Sciatic nerve (tissue), 2 donors: ENCODE data around the gene RTKN2. TPM values are rescaled to one million over a fixed set of nuclear protein-coding genes. Genes with fewer than 3 reads are reported as not detected.
"Not testable (repeated sequence)": the region's sequence is repeated elsewhere in the genome, so short reads cannot be mapped to it uniquely, and the experiment has no call there.

Experiments used
- ATAC-seq: fragments of 200-7000 bp; cut with Tn5 transposase; one replicate; pipeline ENCODE4 v1.9.1; 2020; ENCODE audit warnings: mild to moderate bottlenecking, moderate library complexity
- DNase-seq: peaks from one replicate; pipeline ENCODE4 v3.0.0-alpha.2; 2020; ENCODE audit warnings: low spot score
- intact Hi-C: fragments of 100-400 bp; cut with DNase I; formaldehyde crosslinking; loops from one replicate; pipeline ENCODE4 v1.14.2; 2022
- total RNA-seq: library from RNA; stranded (reverse); fragmentation: NEBNext Ultra II Directional; extraction: Animal tissue kit (Norgen Biotek cat#: 25700); gene quantifications from one replicate; pipeline ENCODE4 v1.2.1, GENCODE V29; 2021
- donor health status: DM: no; HTN: no; CAD: no.
- donor health status: DM: no; HTN: no; CAD: no.

RTKN2 gene, protein sequence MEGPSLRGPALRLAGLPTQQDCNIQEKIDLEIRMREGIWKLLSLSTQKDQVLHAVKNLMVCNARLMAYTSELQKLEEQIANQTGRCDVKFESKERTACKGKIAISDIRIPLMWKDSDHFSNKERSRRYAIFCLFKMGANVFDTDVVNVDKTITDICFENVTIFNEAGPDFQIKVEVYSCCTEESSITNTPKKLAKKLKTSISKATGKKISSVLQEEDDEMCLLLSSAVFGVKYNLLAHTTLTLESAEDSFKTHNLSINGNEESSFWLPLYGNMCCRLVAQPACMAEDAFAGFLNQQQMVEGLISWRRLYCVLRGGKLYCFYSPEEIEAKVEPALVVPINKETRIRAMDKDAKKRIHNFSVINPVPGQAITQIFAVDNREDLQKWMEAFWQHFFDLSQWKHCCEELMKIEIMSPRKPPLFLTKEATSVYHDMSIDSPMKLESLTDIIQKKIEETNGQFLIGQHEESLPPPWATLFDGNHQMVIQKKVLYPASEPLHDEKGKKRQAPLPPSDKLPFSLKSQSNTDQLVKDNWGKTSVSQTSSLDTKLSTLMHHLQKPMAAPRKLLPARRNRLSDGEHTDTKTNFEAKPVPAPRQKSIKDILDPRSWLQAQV
- 0.22 TPM for total RNA-seq

DNA sequence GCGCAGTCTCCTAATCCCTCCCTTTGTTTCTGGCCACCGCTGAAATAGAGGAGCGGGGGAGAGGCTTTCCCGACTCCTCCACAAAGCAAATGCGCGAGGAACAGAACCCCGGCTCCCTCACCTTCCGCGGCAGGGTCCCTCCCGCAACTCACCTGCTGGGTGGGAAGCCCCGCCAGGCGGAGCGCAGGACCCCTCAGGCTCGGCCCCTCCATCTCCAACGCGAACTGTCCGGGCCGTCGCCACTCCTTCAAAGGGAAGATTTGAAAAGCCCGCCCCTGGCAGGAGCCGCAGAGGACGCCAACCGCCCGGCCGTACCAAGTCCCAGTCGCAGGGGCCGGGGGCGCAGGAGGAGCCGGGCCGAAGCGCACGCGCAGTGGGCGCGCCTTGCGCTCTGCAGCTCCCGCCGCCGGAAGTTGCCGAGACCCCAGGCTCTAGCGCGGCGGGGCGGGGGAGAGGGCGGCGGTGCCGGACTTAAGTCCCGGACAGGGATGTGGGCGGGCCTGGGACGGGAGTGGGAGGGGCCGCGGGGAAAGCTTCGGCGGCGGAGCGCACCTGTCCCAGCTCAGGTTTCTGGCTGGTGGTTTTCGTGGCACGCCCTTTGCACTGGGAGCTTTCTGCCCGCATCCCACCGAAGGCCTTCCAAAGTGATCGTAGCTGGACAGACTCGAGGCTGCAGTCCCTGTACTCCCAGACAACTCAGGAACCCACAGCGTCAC is at the start of gene RTKN2:
RTKN2 (minus strand) TSS at position 446 of the 716 bp plus-strand sequence; CDS start at position 212, 234 bp downstream.
- DNase-seq = peak; percentile 66
- peak; percentile 89 for ATAC-seq
- intact Hi-C loops = no loop called here

DNA sequence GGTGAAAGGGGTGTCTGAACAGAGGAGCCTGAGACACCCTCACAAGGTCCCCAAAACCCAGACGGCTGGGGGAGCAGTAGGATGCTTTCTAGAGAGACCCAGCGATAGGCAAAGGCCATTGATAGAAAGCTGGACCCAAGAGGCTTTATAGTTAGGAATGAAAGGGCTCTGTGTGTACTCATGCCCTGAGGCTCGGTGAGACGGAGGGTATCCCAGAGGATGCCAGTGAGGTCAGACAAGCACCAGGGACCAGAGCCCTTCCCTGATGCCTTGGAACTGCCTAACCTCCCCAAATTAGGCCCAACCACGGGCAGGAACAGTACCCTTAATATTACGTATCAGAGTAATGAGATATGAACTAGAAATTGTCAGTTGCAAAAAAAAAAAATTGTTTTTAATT is 48.6 kb upstream of the RTKN2 start:
- ATAC-seq = no peak
- no peak for DNase-seq
- intact Hi-C loops = no loop called here

DNA sequence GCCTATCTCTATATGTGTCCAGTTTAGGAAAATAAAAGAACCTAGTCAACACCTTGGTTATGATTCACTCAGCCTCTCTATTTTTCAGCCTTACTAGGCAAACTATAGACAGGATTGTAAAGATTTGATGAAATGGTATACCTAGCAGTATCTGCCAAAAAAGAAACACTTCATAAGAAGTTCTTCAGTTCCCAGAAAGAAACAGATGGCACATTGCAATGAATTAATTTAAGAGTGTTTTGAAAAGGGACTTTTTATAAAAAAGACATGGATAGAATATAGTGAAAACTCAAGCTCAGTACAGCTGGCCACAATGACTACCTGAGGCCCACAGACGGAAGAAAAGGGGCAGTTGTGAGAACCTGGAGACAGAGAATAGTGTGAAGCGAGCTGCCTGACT is 40.6 kb upstream of the RTKN2 start:
- ATAC-seq (no peak), DNase-seq (no peak)
- intact Hi-C loops = no loop called here

DNA sequence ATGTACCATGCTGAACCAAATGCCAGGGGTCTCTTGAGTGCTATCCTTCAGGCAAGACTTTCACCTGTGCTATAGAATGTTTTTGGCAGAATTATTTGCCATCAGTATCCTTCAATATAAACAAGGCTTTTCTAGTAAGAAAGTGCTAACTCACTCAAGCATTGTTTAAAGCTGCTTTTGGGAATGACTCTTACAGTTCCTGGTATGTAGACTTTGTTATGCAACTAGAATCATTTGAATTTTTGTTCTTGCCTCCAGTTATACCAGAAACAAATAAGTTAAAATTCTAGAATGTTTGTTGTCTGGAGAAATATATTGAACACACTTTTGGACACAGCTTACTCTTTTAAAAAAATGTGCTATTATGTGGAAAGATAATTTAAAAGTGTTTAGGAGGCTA is 39.5 kb upstream of the RTKN2 start:
- DNase-seq (no peak), ATAC-seq (no peak)
- intact Hi-C loops = no loop called here

DNA sequence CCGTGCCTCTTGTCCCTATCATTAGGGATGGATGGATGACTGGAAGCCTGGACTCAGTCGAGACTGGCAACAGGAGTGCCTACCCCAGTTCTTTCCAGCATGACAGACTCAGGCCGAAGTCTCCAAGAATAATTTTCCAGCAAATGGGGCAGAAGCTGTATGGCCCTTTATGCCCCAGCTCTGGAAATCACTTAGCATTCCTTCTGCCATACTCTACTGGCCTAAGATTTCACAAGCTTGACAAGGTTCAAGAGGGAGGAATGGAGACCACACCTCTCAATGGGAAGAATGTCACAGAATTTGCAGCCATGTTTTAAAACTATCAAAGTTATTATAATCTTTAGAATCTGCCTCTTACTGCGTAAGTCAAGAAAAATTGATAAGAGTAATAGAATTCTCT is 39.0 kb upstream of the RTKN2 start:
- DNase-seq (no peak), ATAC-seq (no peak)
- intact Hi-C loops = no loop called here

DNA sequence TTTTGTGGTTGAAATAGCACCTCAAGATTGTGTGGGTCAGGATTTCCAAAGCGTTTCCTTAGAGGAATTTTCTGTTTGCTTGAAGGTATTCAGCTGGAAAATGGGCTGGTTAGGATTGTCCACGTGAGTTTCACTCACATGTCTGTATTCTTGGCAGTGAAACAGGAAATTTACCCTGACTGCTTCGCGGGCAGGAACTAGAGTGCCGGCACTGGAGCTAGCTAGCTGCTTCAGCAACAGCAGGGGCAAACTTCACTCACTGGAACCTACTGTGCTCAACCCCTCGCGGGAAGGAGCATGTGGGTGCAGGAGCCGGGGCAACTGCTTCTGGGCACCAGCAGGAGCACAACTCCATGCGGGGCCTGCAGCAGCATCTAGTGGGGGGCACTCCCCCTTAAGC is 38.0 kb upstream of the RTKN2 start:
- DNase-seq (no peak), ATAC-seq (no peak)
- intact Hi-C loops = no loop called here

DNA sequence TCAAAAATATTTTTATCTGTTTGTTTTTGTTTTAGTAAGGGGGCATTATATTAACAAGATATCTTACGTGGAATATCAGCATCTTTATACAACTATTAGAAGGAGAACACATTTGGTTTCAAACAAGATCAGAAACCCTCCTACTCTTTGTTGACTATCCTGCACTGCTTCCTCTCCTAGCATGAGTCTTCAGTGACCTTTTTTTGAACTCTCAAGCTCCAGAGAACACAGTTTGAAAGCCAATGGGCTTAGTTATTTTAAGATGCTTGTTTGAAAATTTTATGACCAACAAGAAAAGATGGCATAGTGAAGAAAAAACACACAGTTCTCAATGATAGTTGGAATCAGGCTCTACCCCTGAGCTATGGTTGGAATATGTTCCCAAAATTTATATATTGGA is 37.2 kb upstream of the RTKN2 start:
- intact Hi-C loops = no loop called here
- ATAC-seq (no peak), DNase-seq (no peak)

DNA sequence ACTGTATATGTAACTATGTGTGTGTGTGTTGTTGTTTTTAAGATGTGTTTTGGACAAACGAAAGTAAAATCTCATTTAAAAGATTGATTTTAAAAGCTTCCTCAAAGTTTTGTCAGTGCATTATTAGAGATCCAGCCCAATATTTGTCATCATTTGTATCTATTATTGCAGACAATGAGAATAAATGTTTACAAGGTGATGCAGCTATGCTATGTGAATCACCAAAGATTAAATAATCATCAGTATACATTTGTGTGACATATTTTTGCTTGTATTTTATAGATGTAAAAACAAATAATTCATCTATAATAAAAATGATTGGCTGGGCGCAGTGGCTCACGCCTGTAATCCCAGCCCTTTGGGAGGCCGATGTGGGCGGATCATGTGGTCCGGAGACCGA is 35.3 kb upstream of the RTKN2 start:
- ATAC-seq (no peak), DNase-seq (no peak)
- intact Hi-C loops = no loop called here

DNA sequence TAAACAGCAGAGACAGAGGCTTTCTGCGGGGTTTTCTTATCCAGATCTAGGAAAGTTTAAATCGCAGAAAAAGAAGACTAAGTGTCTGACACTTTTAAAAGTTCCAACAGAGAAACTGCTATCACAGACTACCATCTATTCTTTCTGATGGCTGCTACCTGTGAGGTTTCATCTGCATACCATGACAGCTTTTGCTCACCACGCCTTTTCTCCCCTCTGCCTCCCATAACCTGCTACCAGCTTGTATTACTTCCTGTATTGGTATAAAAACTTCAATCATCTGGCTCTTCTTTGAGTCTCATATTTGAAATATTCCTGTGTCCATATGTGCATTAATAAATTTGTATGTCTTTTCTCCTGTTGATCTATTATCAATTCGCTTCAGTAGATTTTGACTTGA is 34.1 kb upstream of the RTKN2 start:
- ATAC-seq = no peak
- DNase-seq = no peak
- intact Hi-C loops = no loop called here

DNA sequence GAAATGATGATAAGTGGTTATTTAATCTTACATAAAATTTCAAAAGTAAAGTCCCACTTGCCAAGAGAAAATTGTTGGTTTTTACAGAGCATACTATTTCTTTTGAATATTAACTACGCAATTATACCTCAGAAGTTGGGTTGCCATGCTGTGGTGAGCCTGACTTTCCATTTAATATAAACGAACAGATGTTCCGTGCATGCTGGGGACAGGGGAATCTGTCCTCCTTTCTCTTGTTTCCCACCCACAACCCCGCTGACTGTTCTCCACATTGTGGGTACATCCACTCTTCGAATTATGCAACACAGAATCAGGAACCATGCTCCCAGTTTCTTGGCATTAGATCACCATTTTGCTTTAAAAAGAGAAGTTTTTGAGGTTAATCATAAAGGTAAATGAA is 29.2 kb upstream of the RTKN2 start:
- DNase-seq (no peak), ATAC-seq (no peak)
- intact Hi-C loops = no loop called here

DNA sequence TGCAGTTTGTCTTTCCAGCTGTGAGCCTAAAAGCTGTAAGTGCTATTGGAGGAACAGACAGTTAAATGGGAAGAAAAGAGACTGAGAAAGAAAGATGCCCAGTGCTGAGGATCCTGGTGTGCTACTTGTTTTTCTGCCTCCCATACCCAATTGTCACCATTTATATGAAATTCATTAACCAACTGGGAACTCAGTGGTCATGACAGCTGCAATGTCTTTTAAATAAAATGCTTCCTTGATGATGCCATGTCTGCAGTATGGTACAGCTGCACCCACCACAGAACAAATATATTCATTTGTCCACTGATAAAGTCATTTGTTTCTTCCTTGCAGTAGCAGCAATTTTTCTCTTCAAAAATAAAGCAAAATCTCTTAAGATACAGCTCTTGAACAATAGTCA is 15.6 kb upstream of the RTKN2 start:
- DNase-seq (no peak), ATAC-seq (no peak)
- intact Hi-C loops = no loop called here

DNA sequence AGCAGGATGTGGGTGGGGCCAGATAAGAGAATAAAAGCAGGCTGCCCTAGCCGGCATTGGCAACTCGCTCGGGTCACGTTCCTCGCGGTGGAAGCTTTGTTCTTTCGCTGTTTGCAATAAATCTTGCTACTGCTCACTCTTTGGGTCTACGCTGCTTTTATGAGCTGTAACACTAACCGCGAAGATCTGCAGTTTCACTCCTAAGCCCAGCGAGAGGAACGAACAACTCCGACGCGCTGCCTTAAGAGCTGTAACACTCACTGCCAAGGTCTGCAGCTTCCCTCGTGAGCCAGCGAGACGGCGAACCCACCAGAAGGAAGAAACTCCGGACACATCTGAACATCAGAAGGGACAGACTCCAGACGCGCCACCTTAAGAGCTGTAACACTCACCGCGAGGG is 12.7 kb upstream of the RTKN2 start:
- intact Hi-C loops, ATAC-seq, DNase-seq: not testable (repeated sequence)

DNA sequence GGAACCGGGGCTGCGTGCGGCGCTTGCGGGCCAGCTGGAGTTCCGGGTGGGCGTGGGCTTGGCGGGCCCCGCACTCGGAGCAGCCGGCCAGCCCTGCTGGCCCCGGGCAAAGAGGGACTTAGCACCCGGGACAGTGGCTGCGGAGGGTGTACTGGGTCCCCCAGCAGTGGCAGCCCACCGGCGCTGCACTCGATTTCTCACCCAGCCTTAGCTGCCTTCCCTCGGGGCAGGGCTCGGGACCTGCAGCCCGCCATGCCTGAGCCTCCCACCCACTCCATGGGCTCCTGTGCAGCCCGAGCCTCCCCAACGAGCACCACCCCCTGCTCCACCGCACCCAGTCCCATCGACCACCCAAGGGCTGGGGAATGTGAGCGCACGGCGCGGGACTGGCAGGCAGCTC is 11.7 kb upstream of the RTKN2 start:
- DNase-seq, ATAC-seq, intact Hi-C loops: not testable (repeated sequence)

DNA sequence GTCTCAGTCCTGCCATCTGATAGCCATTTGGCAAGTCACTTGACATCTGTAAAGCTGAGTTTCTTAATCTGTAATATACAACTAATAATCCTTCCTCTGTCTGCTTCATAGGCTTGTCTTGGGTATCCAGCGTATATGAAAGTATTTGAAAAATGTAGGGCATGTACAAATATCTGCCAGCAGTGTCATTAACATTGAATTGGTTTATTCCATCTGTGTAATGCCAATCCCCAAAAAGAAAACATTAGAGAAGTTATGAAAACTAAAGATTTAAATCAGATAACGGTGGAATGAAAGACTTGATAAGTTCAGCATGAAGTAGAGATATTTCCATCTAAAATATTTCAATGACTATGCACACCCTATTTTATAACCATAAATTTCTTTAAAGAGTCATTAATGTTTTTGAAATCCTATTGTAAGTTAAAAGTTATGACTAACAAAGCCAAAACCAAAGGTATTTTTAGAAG is 9.8 kb upstream of the RTKN2 start:
- DNase-seq = no peak
- ATAC-seq = no peak
- intact Hi-C loops = no loop called here

DNA sequence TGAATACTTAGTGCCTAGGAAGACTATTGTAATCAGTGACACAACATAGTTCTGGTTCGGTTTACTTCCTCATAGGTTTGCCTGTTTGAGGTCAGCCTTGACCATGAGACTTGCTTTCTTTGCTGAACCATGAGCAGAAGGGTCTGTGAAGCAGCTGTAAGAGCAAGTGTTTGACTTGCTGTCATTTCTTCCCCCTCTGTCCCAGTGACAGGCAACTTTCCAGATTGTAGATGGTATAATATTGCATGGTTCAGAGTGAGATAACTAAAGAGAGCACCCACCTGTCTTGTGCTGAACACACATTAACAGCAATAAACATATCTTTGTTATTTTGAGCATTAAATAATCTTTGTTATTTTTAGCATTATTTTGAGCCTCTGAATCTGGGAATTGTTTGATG is 9.3 kb upstream of the RTKN2 start:
- no peak for ATAC-seq
- intact Hi-C loops = no loop called here
- DNase-seq = no peak

DNA sequence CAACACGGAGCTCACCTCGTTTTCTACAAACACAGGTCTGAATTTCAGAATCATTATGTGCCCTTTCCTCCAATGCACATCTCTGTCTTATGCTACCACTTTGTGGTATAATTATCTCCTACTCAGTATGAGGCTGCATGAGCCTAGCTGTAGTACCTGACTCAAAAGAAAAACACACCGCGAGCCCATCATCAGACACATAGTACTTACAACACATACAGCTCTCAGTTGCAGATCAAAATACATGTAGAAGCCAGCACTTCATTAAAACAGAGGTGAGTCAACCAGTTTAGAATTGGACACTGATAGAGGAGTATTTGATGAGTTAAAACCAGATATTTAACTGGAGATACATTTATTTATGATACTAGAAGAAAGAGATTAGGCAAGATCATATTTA is 1.4 kb upstream of the RTKN2 start:
- ATAC-seq = no peak
- intact Hi-C loops = no loop called here

DNA sequence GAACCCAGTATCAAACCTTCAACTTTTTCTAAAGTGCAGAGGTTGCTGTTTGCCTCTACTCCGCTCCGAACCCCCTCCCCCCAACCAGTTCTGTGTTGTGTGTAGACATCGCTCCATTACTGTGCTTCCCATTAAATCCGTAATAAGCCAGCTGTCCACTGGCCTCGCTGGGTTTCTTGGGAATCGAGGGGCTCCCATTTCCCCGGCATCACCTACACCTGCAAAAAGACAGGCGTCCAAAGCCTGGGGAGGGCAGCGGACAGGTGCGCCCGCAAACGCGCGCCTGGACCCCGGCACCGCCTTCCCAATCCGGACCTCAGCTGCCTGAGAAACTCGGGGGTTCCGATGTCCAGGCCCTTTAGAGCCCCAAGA is 631 bp downstream of the RTKN2 start:
- ATAC-seq (peak; percentile 25), DNase-seq (no peak)
- intact Hi-C loops = no loop called here

More for the DNA sequence above, 1.4 kb upstream of the RTKN2 start:
- DNase-seq = no peak

DNA sequence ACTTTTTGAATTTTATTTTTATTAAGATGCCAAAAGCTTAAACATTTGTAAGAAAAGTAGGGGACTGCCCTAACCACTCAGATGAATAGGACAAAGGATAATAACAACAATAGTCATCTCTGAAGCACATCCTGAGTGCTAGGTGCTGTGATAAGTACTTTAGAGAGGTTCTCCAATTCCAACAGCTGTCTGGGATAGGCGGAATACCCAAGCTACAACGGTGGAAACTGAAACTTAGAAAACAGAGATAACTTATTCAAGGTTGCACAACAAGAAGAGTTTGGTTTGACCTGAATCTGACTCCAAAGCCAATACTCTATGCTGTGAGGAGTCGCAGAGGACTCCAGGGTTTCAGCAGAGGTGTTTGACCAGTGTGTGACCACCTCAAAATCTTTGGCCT is 2.0 kb downstream of the RTKN2 start:
- intact Hi-C loops = no loop called here
- DNase-seq = no peak
- no peak for ATAC-seq

DNA sequence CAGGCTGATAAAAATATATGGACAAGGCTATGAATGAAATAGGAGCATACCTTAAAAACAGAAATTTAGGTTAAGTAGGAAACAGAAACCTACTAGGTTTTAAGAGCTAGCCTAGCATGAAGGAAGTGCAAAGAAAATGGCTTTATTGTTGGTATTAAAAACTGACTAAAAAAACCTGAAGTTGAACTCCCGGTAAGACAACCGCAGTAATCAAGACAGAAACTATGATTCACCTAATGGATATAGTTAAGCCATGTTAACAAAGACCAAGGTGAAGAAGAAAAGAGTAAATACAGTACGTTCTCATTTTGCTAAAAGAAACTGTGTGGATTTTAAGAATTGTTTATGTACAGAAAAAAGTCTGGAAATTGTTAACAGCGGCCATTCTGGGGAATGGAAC is 2.5 kb downstream of the RTKN2 start:
- intact Hi-C loops = no loop called here
- DNase-seq (no peak), ATAC-seq (no peak)
